ENCODE data around the gene SCG2. TPM values are rescaled to one million over a fixed set of nuclear protein-coding genes. Genes with fewer than 3 reads are reported as not detected.

The SCG2 gene
- total RNA-seq, 2 experiments from 2014 or later = 0.06 TPM; not detected in 1

DNA sequence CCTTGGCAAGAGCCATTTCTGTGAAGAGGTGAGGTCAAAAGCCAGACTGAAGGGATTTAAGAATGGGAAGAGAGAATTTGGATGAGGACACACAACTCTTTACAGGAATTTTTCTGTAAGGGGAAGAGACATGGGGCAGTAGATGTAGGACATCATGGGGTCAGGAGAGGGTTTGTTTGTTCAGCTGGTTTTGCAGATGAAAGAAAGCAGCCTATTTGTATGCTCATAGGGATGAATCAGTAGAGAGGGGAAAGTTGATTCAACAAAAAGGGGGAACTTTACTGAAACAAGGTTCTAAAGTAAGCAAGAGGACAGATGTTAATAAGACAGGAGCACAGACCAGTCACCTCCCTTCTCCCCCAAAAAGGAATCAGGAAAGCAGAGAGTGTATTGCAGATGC, 11.2 kb downstream of the SCG2 start:
- no peak for DNase-seq (ENCODE audit: low spot score)
- no peaks in the 10 kb centered on the region for H4K20me1 ChIP-seq (ENCODE audit: insufficient read depth, low read length)
- intact Hi-C loops (cut with micrococcal nuclease; ENCODE audit: unreplicated experiment) = no loop called here
- no peaks in the 10 kb centered on the region for H3K9me2 ChIP-seq (ENCODE audit: insufficient read depth, low read length)
- H3K4me3 ChIP-seq (ENCODE audit: low read depth, low read length, poor library complexity, severe bottlenecking) = no peak overlapping the region
- H3K9me3 ChIP-seq (ENCODE audit: low read length) = no peaks in the 10 kb centered on the region
- H2AFZ ChIP-seq (ENCODE audit: low read length) = no peak overlapping the region
- ChIA-PET POLR2A (no interaction called here), CTCF (ENCODE audit: unreplicated experiment) (no interaction called here)
- H3K27ac ChIP-seq (ENCODE audit: low read depth, low read length, poor library complexity, severe bottlenecking) = no peak overlapping the region
- H3K4me1 ChIP-seq (ENCODE audit: insufficient read depth, low read length, poor library complexity, severe bottlenecking) = no peaks in the 10 kb centered on the region
- TF ChIP-seq, protein P1, sequence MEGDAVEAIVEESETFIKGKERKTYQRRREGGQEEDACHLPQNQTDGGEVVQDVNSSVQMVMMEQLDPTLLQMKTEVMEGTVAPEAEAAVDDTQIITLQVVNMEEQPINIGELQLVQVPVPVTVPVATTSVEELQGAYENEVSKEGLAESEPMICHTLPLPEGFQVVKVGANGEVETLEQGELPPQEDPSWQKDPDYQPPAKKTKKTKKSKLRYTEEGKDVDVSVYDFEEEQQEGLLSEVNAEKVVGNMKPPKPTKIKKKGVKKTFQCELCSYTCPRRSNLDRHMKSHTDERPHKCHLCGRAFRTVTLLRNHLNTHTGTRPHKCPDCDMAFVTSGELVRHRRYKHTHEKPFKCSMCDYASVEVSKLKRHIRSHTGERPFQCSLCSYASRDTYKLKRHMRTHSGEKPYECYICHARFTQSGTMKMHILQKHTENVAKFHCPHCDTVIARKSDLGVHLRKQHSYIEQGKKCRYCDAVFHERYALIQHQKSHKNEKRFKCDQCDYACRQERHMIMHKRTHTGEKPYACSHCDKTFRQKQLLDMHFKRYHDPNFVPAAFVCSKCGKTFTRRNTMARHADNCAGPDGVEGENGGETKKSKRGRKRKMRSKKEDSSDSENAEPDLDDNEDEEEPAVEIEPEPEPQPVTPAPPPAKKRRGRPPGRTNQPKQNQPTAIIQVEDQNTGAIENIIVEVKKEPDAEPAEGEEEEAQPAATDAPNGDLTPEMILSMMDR (conservative IDR thresholded peaks at IDR 0.05; ENCODE audit: low read length) = no peak
- no peak for TF ChIP-seq EZH2phosphoT487 (IDR thresholded peaks at IDR 0.05; ENCODE audit: borderline replicate concordance, low read depth, low read length)
- no peaks in the 10 kb centered on the region for H3K36me3 ChIP-seq (ENCODE audit: insufficient read depth, low read length)
- BruUV-seq (replicated peaks) = no TSS peak
- no peak overlapping the region for H3K4me2 ChIP-seq (ENCODE audit: low read length)
- no peaks in the 10 kb centered on the region for H3K79me2 ChIP-seq (ENCODE audit: insufficient read depth, low read depth, low read length)

- H3K79me2 ChIP-seq (ENCODE audit: insufficient read depth, low read depth, low read length) = no peaks in the 10 kb centered on the region
- ChIA-PET CTCF (ENCODE audit: unreplicated experiment) (no interaction called here), POLR2A (no interaction called here)
- no peaks in the 10 kb centered on the region for H3K9me3 ChIP-seq (ENCODE audit: low read length)
- no peak overlapping the region for H3K4me2 ChIP-seq (ENCODE audit: low read length)
- BruUV-seq (replicated peaks) = no TSS peak
- no peak overlapping the region for H2AFZ ChIP-seq (ENCODE audit: low read length)
- no peaks in the 10 kb centered on the region for H3K4me1 ChIP-seq (ENCODE audit: insufficient read depth, low read length, poor library complexity, severe bottlenecking)
- DNase-seq (ENCODE audit: low spot score) = no peak
- no peaks in the 10 kb centered on the region for H4K20me1 ChIP-seq (ENCODE audit: insufficient read depth, low read length)
- H3K27ac ChIP-seq (ENCODE audit: low read depth, low read length, poor library complexity, severe bottlenecking) = no peak overlapping the region
- no peaks in the 10 kb centered on the region for H3K9me2 ChIP-seq (ENCODE audit: insufficient read depth, low read length)
- intact Hi-C loops (cut with micrococcal nuclease; ENCODE audit: unreplicated experiment) = no loop called here
- TF ChIP-seq, protein P1 (conservative IDR thresholded peaks at IDR 0.05; ENCODE audit: low read length) = no peak
- TF ChIP-seq EZH2phosphoT487 (IDR thresholded peaks at IDR 0.05; ENCODE audit: borderline replicate concordance, low read depth, low read length) = no peak
- no peaks in the 10 kb centered on the region for H3K36me3 ChIP-seq (ENCODE audit: insufficient read depth, low read length)
- H3K4me3 ChIP-seq (ENCODE audit: low read depth, low read length, poor library complexity, severe bottlenecking) = no peak overlapping the region
Observed at GRCh38 chr2:223589901-223590300, 12.3 kb downstream of the SCG2 start.

- intact Hi-C loops (cut with micrococcal nuclease; ENCODE audit: unreplicated experiment) = no loop called here
- Histone ChIP-seq H3K9me3 (ENCODE audit: low read length) (no peaks in the 10 kb centered on the region), H3K9me2 (ENCODE audit: insufficient read depth, low read length) (no peaks in the 10 kb centered on the region), H3K27ac (ENCODE audit: low read depth, low read length, poor library complexity, severe bottlenecking) (no peak overlapping the region), H3K4me2 (ENCODE audit: low read length) (no peak overlapping the region), H3K4me1 (ENCODE audit: insufficient read depth, low read length, poor library complexity, severe bottlenecking) (no peaks in the 10 kb centered on the region), H3K4me3 (ENCODE audit: low read depth, low read length, poor library complexity, severe bottlenecking) (no peak overlapping the region), H3K79me2 (ENCODE audit: insufficient read depth, low read depth, low read length) (no peaks in the 10 kb centered on the region), H2AFZ (ENCODE audit: low read length) (no peak overlapping the region), H3K36me3 (ENCODE audit: insufficient read depth, low read length) (no peaks in the 10 kb centered on the region), H4K20me1 (ENCODE audit: insufficient read depth, low read length) (no peaks in the 10 kb centered on the region)
- no peak for DNase-seq (ENCODE audit: low spot score)
- TF ChIP-seq EZH2phosphoT487 (IDR thresholded peaks at IDR 0.05; ENCODE audit: borderline replicate concordance, low read depth, low read length) = no peak
- POLR2A ChIA-PET = interaction anchor here (0.7 kb wide), 1 partner anchor 38 kb away, joined by 4 read pairs; no protein-coding TSS in a partner anchor
- CTCF ChIA-PET (ENCODE audit: unreplicated experiment) = no interaction called here
- BruUV-seq (replicated peaks) = no TSS peak
Observed at GRCh38 chr2:223588251-223588650, 13.9 kb downstream of the SCG2 start.

All from OCI-LY7 (cell line).